GM18505 (cell line): ENCODE measurements around the gene PNLIPRP3.

Experiments used
- ATAC-seq: cut with Tn5 transposase; IDR thresholded peaks from one replicate; pipeline ENCODE4 v1.9.1; 2021; ENCODE audit not compliant: unreplicated experiment
- POLR2A ChIP-seq: IDR thresholded peaks from 4 replicates; pipeline ENCODE4 v1.6.1; 2011; ENCODE audit warnings: borderline replicate concordance; ENCODE audit not compliant: insufficient read depth, insufficient read length; ENCODE audit errors: extremely low read depth

PNLIPRP3 gene

DNA sequence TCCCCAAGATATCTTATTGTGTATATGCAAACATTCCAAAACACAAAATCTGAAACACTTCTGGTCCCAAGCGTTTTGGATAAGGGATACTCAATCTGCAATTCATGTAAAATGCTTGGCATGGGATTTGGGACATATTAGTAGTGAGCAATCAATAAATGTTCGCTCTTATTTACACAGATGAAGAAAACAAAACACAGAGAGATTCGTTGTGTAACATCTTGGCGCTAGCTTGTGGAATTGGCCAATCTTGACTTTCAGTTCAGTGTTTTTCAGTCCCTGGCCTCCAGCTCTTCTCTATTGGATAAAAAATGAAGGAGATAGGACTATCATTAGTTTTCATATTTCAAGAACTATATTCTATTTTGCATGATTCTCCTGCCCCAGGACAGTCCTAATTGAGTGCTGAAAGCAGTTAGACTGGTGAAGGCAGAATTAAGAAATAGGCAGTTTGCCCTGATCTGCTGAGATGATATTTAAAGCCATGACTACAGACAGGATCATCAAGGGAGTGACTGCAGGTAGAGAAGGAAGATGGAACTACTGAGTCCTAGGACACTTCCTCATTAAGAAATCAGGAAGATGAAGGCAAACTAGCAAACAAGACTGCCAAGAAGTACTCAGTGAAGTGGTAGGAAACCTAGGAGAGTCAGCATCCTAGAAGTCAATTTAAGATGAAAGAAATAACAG lies 1.8 kb downstream of the PNLIPRP3 start:
- no peak for TF ChIP-seq POLR2A
- no peak for ATAC-seq

DNA sequence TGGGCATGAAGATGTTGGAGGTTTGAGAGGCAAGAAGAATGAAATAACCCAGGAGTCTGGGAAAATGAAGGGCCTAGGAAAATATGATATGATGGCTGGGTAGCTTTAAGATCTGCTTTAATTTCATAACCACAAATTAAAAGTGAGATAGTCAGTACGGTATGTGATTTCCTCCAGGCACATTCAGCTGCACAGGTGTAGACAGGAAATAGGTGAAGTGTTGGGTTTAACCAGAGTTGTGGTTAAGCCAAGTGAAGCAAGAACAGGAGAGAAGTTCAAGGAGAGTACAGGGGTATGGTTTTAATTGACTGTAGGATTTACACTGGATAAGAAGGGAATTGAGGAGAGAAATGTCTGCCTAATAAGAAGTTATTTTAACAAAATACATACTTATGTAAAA lies 2.6 kb downstream of the PNLIPRP3 start:
- no peak for TF ChIP-seq POLR2A
- no peak for ATAC-seq

DNA sequence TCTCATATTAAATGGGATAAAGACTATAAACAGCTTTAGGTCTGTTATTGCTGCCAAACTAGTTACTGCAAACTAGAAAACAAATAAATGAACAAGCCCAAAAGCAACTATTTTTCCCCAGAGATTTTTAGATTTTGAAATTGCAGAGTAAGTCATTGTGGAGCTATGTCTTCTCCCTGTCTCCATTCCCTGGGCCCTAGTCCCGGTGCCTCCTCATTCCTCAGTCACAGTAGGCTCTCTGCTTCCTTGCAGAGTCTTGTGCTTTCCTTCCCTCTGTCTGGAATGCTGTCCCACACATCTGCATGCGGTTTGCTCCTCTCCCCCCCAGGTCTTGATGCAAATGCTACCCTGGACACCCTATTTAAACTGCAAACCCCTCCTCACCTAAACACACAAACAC lies 4.0 kb downstream of the PNLIPRP3 start:
- no peak for TF ChIP-seq POLR2A
- no peak for ATAC-seq

DNA sequence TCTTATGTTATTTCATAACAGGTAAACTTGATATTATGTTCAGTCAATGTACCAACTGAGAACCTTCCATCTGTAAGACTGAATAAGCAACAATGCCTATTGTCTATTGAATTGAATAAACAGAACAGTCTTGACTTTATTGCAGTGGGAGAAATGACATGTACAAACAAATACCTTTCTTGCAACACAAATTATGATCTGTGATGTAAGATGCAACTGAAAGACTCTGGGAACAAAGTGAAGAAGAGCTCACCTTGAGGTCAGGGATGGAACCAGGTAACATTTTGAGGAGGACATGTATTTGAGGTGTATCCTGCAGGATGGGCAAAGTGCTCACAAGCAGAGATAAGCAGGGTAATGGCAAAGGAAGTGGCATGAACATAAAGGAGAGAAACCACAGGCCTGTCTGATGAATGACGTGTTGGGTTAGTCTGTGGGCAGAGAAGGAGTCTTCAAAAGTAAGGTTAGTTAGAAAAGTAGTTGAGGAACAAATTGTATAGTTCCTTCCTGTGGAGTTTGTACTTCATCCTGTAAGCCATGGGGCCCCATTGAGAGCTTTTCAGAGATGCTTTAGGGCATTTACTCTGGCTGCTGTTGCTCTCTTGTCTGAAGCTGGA lies 9.5 kb downstream of the PNLIPRP3 start:
- ATAC-seq = no peak

DNA sequence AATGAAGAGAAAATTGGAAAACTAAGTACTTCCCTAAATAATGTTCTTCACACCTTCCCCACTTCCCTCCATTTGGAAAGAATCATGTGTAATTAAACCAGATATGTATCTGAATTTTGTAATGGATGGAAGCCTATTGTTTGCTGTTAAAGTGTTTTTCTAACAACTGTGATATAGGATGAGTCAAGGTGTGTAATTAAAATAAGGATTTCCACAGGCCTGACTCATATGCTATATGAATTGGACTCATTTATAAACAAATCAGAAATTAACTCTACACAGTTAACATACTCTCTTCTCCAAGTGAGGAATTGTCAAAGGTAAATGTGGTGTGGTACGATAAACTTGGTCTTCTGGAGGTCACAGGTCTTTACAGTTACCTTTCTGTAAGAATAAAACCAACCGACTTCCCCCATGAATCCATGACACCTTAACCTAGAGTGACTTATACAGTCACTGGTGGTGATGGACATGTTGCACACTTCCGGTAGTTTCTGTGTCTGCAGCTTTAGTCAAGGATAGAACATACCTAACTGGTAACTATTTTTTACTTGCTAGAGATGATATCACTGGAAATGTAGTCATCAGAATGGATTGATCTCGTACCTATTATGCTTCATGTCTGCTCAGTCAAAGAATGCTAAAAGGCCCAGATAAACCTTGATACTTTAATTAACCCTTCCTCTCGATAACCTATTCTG lies 12.8 kb downstream of the PNLIPRP3 start:
- no peak for ATAC-seq
- no peak for TF ChIP-seq POLR2A

More for the DNA sequence above, 9.5 kb downstream of the PNLIPRP3 start:
- TF ChIP-seq POLR2A = no peak

DNA sequence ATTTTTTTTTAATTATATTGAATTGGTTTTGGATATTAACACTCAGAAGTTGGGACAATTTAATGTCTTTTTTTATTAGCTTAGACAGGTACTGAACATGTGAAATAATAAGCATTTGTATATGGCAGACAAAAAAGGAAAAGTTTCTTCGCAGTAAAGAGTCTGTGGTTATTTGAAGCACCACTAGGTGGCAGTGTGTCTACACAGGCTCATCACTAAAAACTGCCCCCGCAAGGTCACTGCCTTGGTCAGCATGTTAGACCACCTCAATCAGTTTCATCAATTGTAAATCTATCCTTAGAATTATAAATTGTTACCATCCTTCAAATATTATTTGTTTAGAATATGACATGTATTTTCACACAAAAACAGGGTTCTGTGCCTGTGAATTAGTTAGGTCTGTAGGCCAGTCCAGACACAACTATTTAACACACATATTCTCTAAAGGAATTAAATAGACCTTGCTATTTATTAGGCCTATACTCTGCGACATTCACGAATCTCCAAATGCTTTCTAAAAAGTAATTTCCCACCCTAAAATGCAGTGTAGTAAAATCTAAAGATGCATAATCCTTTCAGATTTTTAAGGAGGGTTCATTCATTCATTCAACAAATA lies 17.0 kb downstream of the PNLIPRP3 start:
- peak; percentile 74 for ATAC-seq
- TF ChIP-seq POLR2A = no peak

DNA sequence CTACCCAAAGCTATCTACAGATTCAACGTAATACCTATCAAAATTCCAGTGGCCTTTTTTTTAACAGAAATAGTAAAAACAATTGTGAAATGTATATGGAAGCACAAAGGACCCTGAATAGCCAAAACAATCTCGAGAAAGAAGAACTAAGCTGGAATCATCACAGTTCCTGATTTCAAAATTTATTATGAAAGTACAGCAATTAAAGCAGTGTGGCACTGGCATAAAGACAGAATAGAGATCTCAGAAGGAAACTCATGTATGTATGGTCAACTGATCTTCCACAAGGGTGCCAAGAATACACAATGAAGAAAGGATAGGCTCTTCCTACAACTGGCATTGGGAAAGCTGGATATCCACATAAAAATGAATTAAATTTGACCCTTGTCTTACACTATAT lies 23.2 kb downstream of the PNLIPRP3 start:
- TF ChIP-seq POLR2A = no peak
- no peak for ATAC-seq

DNA sequence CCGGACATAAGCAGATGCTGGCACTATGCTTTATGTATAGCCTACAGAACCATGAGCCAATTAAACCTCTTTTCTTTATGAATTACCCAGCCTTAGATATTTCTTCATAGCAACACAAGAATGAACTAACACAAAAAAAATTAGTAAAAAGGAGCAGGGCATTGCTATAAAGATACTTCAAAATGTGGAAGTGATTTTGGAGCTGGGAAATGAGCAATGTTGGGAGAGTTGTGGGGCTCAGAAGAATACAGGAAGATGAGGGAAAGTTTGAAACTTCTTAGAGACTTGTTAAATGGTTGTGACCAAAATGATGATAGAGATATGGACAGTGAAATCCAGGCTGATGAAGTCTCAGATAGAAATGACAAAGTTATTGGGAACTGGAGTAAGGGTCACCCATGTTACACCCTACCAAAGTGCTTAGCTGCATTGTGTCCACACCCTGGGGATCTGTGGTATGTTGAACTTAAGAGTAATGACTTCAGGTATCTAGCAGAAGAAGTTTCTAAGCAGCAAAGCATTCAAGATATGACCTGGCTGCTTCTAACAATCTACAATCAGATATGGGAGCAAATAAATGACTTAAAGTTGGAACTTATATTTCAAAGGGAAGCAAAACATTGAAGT lies 24.2 kb downstream of the PNLIPRP3 start:
- TF ChIP-seq POLR2A = no peak
- no peak for ATAC-seq

DNA sequence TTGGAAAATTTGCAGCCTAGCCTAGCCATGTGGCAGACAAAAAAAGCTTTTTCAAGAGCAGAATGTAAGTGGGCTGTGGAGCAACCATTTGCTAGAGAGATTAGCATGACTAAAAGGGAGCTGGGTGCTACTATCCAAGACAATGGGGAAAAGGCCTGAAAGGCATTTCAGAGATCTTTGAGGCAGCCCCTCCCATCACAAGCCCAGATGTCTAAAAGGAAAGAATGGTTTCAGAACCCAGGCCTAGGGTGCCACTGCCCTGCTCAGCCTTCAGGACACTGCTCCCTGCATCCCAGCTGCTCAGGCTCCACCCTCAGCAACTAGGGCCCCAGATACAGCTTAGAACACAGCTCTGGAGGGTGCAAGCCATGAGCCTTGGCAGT lies 24.7 kb downstream of the PNLIPRP3 start:
- no peak for TF ChIP-seq POLR2A
- ATAC-seq = no peak

DNA sequence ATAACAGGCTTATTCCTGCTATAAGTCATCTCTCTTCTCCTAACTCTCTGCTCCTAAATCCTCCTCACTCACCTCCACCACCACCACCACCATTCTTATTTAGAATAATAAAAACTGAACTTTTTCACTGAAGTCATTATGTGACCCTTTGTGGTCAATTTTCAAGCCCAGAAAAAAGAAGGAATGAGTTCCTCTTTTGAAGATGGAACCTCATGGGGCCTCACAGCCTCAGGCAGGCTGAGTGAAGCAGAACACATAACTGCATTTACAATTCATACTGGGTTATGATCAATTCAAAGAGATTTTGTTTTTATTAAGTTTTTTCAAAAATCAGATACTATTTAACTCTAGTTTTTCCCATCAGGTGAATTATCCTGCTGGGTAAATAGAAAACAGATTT lies 29.8 kb downstream of the PNLIPRP3 start:
- no peak for ATAC-seq
- no peak for TF ChIP-seq POLR2A

DNA sequence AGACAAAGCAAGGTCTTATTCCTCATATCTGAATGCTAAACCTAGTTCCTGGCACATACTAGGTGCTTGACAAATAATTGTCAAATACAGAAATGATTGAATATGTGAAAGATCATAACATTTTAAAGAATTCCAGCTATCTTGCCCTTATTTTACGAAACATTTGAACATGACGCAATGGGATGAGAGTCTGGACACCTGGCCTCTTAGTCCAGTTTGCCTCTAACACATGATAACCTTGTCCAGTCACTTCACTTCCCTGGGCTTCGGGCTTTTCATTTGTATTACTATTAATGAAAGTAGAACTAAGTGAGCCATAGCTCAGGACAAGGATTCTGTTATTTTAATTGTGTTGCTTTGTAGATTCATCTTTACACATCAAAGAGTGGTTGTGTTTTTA lies 32.6 kb downstream of the PNLIPRP3 start:
- no peak for ATAC-seq
- TF ChIP-seq POLR2A = no peak

DNA sequence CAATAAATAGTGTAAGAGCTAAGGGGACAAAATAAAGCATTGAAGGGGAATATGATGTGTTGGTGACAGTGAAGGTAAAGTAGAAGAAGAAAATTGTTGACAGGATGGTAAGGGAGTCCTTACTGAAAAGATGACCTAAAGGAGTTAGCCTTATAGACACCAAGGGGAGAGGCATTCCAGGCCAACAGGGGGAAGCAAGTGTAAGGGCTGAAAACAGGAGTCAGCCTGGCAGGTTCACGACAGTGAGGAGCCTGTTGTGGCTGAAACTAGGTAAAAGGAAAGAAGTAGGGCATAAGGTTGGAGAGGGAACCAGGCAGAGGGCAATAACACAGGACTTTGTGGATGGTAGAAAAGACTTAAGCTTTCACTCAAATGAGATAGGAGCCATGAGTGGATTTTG lies 34.0 kb downstream of the PNLIPRP3 start:
- no peak for ATAC-seq
- no peak for TF ChIP-seq POLR2A

DNA sequence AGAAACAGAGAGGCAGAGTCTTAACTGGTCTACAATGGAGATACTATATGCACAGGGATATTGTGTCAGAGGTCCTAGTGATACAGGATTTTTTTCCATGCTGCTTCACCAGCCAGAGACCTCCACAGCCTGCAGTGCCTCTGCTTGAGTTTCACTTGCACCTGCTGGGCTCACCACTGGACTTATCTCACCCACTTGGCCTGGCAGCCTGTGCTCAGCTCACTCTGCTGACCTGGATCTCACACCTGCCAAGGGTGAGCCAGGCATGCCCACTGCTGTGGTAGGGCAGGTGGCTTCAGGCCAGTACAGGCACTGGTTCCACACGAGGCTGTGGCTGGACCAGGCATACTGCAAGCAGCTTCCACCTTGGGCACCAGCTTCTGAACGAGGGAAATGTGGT lies 36.6 kb downstream of the PNLIPRP3 start:
- no peak for ATAC-seq
- TF ChIP-seq POLR2A = no peak
